ENCODE results near the gene NOS3.

NOS3 gene

DNA sequence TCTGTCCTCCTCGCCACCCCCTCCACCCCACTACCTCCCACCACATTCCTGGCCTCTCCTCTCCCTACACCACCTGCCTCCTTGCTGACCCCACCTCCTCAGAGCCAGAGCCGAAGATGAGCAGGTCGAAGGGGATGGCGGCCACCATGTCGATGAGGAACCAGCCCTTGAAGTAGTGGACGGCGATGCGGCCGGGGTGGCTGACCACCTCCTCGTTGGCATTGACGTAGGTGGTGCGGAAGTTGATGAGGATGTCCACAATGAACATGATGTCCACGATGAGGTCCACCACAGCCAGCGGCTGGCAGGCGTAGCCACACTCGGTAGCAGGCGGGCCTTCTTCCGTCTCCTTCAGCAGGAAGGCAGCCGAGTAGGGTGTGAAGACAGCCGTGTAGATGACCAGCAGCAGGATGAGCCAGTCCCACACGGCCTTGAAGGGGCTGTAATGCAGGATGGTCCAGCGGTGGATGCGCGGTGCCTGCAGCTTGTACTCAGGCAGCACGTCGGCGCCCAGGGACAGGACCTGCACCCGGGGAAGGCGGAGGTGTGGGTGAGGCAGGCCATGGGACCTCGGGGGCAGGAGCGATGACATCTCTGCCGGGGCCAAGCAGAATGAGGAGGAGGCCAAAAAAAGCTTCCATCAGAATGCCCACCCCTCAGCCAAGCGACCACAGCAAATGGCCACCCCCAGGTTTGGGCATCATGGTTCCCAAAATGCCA is 38.3 kb upstream of the NOS3 start:
- no peak for DNase-seq

DNA sequence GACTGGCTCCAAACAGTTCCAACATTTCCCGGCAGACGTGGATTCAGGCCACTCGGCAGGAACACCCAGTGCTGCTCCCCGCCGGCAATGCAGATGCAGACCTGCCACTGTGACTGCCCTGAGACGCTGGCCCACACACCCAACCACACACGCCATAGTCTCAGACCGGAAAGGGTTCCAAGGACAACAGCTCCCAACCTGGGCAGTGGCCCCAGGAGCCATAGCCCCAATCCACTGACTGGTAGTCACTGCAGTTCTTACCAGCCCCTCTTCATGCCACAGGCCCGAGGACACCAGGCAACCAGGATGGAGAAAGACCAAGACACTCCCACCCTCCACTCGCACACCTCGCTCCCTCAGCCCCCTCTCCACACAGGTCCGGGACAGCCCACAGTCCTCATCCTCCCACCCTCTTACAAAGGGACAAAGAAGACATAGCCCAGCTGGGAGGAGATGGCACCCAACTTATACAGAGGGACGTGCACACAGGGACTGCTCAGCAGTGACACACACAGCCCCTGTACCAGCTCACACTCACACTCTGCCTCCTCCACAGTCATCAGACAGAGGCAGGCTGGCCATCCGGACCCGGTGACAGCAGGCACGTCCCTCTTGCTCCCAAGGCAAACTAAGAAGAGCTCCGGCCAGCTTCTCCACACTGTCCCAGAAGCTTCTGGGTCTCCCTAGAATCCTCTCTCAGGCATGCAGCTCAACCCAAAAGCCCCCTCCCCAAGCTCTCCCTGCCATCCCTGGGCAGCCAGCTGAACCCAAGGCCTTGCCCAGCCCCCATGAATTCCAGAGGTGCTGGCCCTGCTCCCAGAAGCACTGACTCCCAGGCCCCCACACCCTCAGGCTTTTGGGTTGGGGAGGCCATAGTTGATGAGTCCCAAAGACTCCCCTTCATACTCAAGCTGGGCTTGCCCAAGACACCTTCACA is 37.5 kb upstream of the NOS3 start:
- DNase-seq: no peak

- DNase-seq: no peak
These were observed 36.4 kb upstream of the NOS3 start for GRCh38 chr7:150954201-150954985.

DNA sequence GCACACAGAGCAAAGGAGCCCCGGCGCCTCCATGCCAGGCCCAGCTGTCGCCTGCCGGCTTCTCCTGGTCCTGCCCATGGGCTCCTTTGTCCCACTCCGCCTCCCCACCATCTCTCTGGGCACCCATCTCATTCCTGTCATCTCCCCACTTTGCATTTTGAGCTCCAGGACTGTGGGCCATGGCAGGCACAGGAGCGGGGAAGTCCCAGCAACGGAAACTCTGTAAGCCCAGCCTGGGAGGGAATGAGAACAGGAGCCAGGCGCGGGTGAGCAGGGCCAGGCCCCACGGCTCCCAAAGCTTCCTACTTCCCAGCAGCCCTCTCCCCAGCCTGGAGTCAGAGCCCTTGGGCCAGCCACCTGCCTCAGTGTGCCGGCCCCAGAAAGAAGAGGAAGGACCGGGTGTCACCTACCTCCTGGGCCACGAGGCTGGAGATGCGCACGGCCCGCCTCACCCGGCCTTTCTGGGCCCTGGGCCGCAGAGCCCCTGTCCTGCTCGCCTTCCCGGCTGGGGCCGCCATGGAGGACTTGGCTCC is 35.8 kb upstream of the NOS3 start:
- DNase-seq: no peak

GRCh38 chr7:150955519-150956394 is 35.1 kb upstream of the NOS3 start:
- DNase-seq: peak; percentile 35

DNA sequence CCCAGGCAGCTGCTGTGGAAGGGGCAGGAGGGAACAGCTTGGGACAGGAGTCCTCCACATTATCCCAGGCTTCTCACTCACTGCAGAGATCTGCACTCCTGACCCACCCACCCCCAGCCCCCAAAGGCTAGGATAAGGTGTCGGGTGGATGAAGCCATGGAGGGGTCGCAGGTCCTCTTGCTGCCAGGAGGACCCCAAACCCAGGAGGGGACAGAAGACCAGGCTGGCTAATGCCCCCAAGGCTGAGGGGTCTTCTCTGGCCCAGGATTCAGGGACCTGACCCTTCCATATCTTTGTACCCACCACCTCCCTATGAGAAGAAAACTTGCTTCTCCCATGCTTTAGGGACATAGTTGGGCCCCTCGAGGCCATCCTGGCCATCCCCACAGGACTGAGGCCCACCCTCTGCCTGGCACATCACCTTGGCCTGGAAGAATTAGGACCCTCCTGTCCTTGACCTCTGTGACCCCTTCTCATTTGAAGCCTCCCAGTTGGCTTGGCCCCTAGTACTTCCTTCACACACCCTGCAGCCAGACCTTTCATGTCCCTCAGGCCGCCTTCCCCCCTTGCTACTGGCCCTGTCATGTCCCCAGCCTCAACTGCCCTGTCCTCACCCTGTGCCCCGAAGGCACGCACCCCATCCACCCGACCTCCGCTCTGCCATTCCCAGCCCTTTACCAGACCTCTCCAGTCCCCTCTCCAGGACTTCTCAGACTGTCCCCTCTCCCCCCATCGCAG is 34.3 kb upstream of the NOS3 start:
- DNase-seq: no peak

DNA sequence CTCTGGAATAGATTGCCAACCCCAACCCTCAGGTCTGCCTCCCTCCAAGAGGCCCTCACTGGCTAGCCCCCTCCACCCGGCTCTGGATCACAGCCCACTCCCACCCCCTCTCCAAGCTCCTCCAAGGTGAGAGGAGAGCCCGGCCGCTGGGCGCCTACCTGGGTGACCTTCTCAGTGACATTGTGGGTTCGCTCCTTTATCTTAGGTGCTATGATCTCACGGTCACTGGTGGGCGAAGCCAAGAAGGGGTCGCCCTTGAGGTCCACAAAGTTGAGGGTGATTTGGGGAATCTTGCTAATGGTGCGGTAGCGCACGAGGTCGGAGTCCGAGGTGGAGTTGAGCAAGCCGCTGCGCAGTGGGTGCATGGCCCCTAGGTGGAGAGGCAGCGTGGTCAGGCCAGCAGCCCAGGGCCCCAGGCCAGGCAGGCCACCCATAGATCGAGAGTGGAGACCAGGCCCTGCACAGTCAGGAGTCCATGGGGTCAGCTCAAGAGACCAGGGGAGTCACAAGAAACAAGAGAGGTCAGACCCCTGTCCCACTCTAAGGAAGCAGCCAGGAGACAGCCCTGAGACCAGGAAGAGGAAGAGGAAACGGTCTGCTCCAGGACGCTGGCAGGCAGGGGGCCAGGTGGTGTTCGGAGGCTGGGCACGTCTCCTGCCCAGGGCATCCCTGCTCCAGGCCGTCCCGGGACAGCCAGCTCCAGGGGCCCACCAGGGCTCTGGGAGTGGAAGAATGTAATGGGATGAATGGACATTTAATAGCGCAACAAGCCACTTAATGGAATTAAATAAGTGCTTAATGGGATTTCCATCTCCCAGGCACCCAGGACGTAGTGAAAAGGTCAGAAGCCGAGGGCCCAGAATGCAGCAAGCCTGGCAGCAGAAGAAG is 33.4 kb upstream of the NOS3 start:
- no peak for DNase-seq

- no peak for DNase-seq
These were observed 32.7 kb upstream of the NOS3 start for GRCh38 chr7:150958062-150958552.

- no peak for DNase-seq
These were observed 32.2 kb upstream of the NOS3 start for GRCh38 chr7:150958597-150958996.

DNA sequence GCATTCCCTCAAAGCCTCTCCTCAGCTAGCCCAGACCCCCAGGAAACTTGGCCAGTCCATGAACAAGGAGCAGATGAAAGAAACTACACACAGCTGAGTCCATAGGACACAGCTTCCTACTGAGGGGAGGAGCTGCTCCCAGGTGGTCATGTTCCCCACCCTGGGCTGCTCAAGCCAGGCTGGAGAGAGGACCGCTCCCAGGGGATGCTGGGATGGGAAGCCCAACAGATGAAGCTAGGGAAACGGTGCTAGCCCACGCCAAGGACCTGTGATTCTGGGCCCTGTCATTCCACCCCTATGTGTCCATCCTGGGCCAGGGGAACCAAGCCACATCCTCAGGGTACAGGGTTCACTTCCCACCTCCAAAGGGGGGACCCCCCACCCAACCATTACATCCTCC is 31.7 kb upstream of the NOS3 start:
- no peak for DNase-seq

GRCh38 chr7:150959739-150960734 is 30.8 kb upstream of the NOS3 start:
- no peak for DNase-seq

GRCh38 chr7:150961510-150962289 is 29.1 kb upstream of the NOS3 start:
- no peak for DNase-seq

- no peak for DNase-seq
These were observed 28.6 kb upstream of the NOS3 start for GRCh38 chr7:150962290-150962552.

- DNase-seq: no peak
These were observed 28.0 kb upstream of the NOS3 start for GRCh38 chr7:150962553-150963399.

DNA sequence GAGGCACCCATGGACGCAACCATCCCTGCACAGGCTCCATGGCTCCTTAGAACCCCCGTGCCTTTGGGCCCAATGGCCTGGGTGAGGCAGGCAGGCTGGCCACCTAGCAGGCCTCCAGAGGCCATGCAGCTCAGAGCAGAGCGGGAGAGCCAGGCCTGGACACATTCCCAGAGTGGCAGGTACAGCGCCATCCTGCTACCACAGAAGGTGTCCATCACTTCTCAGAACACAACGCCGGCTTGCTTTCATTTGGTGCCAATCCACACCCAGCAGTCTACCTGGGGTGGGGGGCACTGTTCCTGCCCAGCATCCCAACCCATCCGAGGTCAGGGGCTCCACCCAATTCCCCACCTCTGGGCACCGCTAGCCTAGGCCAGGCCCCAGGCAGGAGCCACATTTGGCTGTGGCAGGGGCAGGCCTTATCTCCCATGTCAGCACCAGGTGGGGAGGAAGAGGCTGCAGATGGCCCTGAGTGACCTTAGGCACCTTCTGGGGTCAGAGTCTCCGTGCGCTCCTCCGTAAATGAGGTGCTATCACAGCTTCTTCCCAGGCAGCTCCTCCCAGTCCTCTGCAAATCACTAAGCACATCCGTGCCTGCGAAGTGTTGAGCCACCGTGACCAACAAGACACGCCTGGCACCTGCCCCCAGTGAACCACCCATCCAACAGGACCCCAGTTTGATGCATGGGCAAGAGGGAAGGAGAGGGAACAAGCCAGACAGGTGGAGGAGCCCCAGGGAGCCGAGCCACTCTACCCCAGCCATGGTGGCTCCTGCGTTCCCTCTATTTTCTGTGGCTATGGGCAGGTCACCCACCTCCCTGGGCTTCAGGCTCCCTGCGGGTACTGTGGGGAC is 26.9 kb upstream of the NOS3 start:
- DNase-seq: no peak

DNA sequence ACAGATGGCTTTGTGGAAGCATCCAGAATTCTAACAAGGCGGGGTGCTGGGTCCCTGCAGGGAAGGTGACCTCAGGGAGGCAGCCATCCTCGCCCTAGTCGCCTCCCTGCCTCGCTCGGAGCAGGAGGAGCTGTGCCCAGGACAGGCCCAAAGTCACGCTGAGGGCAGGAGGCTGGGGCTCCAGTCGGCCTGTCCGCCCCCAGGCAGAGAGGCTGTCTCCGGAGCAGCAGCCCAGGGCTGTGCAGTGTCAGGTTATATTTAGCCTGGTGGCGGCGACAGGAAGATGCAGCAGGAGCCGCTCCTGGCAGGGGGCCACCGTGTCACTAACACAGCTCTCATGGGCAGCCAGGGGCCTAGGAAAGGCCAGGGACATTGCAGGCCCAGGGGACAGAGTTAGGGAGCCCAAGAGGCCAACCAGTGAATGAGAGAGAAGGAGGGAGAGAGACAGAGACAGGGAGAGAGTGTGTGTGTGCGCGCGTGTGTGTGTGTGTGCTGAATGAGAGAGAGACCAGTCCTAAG is 26.2 kb upstream of the NOS3 start:
- peak; percentile 44 for DNase-seq

Measured in NCI-H2171 (cell line).